Mesendoderm (in vitro differentiated cells): ENCODE data around the gene COLEC11.
A peak's percentile ranks its signal among the peaks of the same experiment; 100 is the strongest.

Experiments
- DNase-seq: peaks from one replicate; pipeline ENCODE4 v3.0.0; 2013
- H2AK5ac ChIP-seq: 2 replicates; pipeline ENCODE4 v1.6.1; 2013; ENCODE audit warnings: low read length, inconsistent platforms
- H2BK120ac ChIP-seq: 2 replicates; pipeline ENCODE4 v1.6.1; 2013; ENCODE audit warnings: low read depth, mild to moderate bottlenecking, low read length, moderate library complexity, mixed read lengths
- H2BK15ac ChIP-seq: replicated peaks from 2 replicates; pipeline ENCODE4 v1.6.1; 2013; ENCODE audit warnings: low read depth, mild to moderate bottlenecking, moderate library complexity
- H2BK5ac ChIP-seq: 2 replicates; pipeline ENCODE4 v1.6.1; 2013; ENCODE audit warnings: low read length, inconsistent platforms
- H3K18ac ChIP-seq: 2 replicates; pipeline ENCODE4 v1.6.1; 2013; ENCODE audit warnings: mild to moderate bottlenecking, low read length, mixed read lengths
- H3K23ac ChIP-seq: one replicate; pipeline ENCODE4 v1.6.1; 2013; ENCODE audit warnings: low read length
- H3K27ac ChIP-seq: 2 replicates; pipeline ENCODE4 v1.5.1; 2013; ENCODE audit warnings: low read depth, mild to moderate bottlenecking, inconsistent platforms, low read length, moderate library complexity
- H3K27me3 ChIP-seq: 2 replicates; pipeline ENCODE4 v1.6.1; 2013; ENCODE audit warnings: low read length, control low read depth, mild to moderate bottlenecking, inconsistent platforms; ENCODE audit not compliant: insufficient read depth, poor library complexity
- H3K36me3 ChIP-seq: 2 replicates; pipeline ENCODE4 v1.6.1; 2013; ENCODE audit warnings: low read length, inconsistent platforms; ENCODE audit not compliant: control insufficient read depth, insufficient read depth
- H3K4ac ChIP-seq: one replicate; pipeline ENCODE4 v1.6.1; 2013; ENCODE audit warnings: low read depth, mild to moderate bottlenecking, low read length, moderate library complexity
- H3K4me1 ChIP-seq: 2 replicates; pipeline ENCODE4 v1.6.1; 2013; ENCODE audit warnings: low read depth, low read length, inconsistent platforms; ENCODE audit not compliant: control insufficient read depth
- H3K4me2 ChIP-seq: 2 replicates; pipeline ENCODE4 v1.6.1; 2013; ENCODE audit warnings: low read length
- H3K4me3 ChIP-seq: 2 replicates; pipeline ENCODE4 v1.5.1; 2013; ENCODE audit warnings: mild to moderate bottlenecking, low read length
- H3K56ac ChIP-seq: one replicate; pipeline ENCODE4 v1.6.1; 2013; ENCODE audit warnings: low read length
- H3K79me1 ChIP-seq: 2 replicates; pipeline ENCODE4 v1.6.1; 2013; ENCODE audit warnings: low read length, inconsistent platforms
- H3K79me2 ChIP-seq: 2 replicates; pipeline ENCODE4 v1.6.1; 2013; ENCODE audit warnings: mild to moderate bottlenecking, low read length; ENCODE audit not compliant: control insufficient read depth, insufficient read depth
- H3K9ac ChIP-seq: 2 replicates; pipeline ENCODE4 v1.6.1; 2013; ENCODE audit warnings: low read length, inconsistent platforms
- H4K5ac ChIP-seq: one replicate; pipeline ENCODE4 v1.6.1; 2013; ENCODE audit warnings: low read length
- H4K8ac ChIP-seq: one replicate; pipeline ENCODE4 v1.6.1; 2013; ENCODE audit warnings: low read depth, mild to moderate bottlenecking, control low read depth, low read length, moderate library complexity
- WGBS: extraction: QIAGEN DNeasy Blood & Tissue Kit; methylation state at CpG from one replicate; pipeline ENCODE4 v1.1.7; 2013; ENCODE audit warnings: low lambda C conversion rate, missing lambda C conversion rate; ENCODE audit not compliant: insufficient coverage; ENCODE audit errors: extremely low coverage; 5-methylcytosine and 5-hydroxymethylcytosine counted together

COLEC11 gene

GRCh38 chr2:3649581-3649980, 54.7 kb downstream of the COLEC11 start:
- Histone ChIP-seq H2BK120ac (no peak overlapping the region), H3K27me3 (no peaks in the 10 kb centered on the region), H3K4me2 (no peak overlapping the region), H3K56ac (no peak overlapping the region), H3K4me3 (no peak overlapping the region), H3K4ac (no peak overlapping the region), H2BK15ac (no peak overlapping the region), H3K23ac (no peak overlapping the region), H3K4me1 (no peaks in the 10 kb centered on the region), H2AK5ac (no peak overlapping the region), H3K9ac (no peak overlapping the region), H3K18ac (no peak overlapping the region), H2BK5ac (no peak overlapping the region), H3K27ac (no peak overlapping the region), H3K79me2 (no peaks in the 10 kb centered on the region), H3K79me1 (no peaks in the 10 kb centered on the region), H4K8ac (no peak overlapping the region), H3K36me3 (no peaks in the 10 kb centered on the region), H4K5ac (no peak overlapping the region)
- WGBS = no CpG with 5 or more reads among the region's 16 CpGs
- DNase-seq = no peak

- no peak overlapping the region for H4K5ac ChIP-seq
- H3K56ac ChIP-seq = peak overlapping the region; percentile 42
- H3K4me3 ChIP-seq = no peak overlapping the region
- no peak overlapping the region for H2AK5ac ChIP-seq
- no peak overlapping the region for H2BK120ac ChIP-seq
- H3K9ac ChIP-seq = no peak overlapping the region
- H2BK5ac ChIP-seq = no peak overlapping the region
- H3K18ac ChIP-seq = no peak overlapping the region
- no peak overlapping the region for H3K23ac ChIP-seq
- H3K79me1 ChIP-seq = no peaks in the 10 kb centered on the region
- no CpG with 5 or more reads among the region's 20 CpGs for WGBS
- no peaks in the 10 kb centered on the region for H3K27me3 ChIP-seq
- no peaks in the 10 kb centered on the region for H3K4me1 ChIP-seq
- DNase-seq = no peak
- H3K27ac ChIP-seq = no peak overlapping the region
- no peak overlapping the region for H2BK15ac ChIP-seq
- no peak overlapping the region for H3K4me2 ChIP-seq
- no peaks in the 10 kb centered on the region for H3K36me3 ChIP-seq
- H3K4ac ChIP-seq = no peak overlapping the region
- no peak overlapping the region for H4K8ac ChIP-seq
- no peaks in the 10 kb centered on the region for H3K79me2 ChIP-seq
These were observed 55.4 kb downstream of the COLEC11 start for GRCh38 chr2:3650140-3650920.

GRCh38 chr2:3651691-3652648, 57.1 kb downstream of the COLEC11 start:
- Histone ChIP-seq H3K4ac (no peak overlapping the region), H4K8ac (no peak overlapping the region), H2BK5ac (no peak overlapping the region), H2AK5ac (no peak overlapping the region), H4K5ac (no peak overlapping the region), H3K36me3 (no peaks in the 10 kb centered on the region), H3K4me3 (no peak overlapping the region), H3K27ac (peak overlapping the region; percentile 7), H3K56ac (peak overlapping the region; percentile 80), H3K79me1 (no peaks in the 10 kb centered on the region), H3K23ac (no peak overlapping the region), H3K4me2 (peak overlapping the region; percentile 34), H3K9ac (peak overlapping the region; percentile 53), H2BK120ac (no peak overlapping the region), H3K4me1 (no peaks in the 10 kb centered on the region), H3K27me3 (no peaks in the 10 kb centered on the region), H3K18ac (no peak overlapping the region), H3K79me2 (no peaks in the 10 kb centered on the region), H2BK15ac (no peak overlapping the region)
- DNase-seq = peak; percentile 87
- WGBS = no CpG with 5 or more reads among the region's 45 CpGs

- H3K9ac ChIP-seq = no peak overlapping the region
- no peaks in the 10 kb centered on the region for H3K4me1 ChIP-seq
These were observed 58.1 kb downstream of the COLEC11 start for GRCh38 chr2:3652896-3653625.

GRCh38 chr2:3654011-3654410, 59.1 kb downstream of the COLEC11 start:
- no peak overlapping the region for H2BK5ac ChIP-seq
- no peak overlapping the region for H3K4me3 ChIP-seq
- no peak overlapping the region for H3K23ac ChIP-seq
- no peak overlapping the region for H3K9ac ChIP-seq
- no peaks in the 10 kb centered on the region for H3K36me3 ChIP-seq
- no CpG with 5 or more reads among the region's 10 CpGs for WGBS
- no peaks in the 10 kb centered on the region for H3K27me3 ChIP-seq
- no peak overlapping the region for H3K27ac ChIP-seq
- no peak overlapping the region for H3K56ac ChIP-seq
- H3K4ac ChIP-seq = no peak overlapping the region
- no peak overlapping the region for H4K5ac ChIP-seq
- no peak overlapping the region for H2BK15ac ChIP-seq
- H2BK120ac ChIP-seq = no peak overlapping the region
- no peak overlapping the region for H3K18ac ChIP-seq
- H3K79me2 ChIP-seq = no peaks in the 10 kb centered on the region
- no peak for DNase-seq
- H3K4me2 ChIP-seq = no peak overlapping the region
- no peaks in the 10 kb centered on the region for H3K4me1 ChIP-seq
- H3K79me1 ChIP-seq = no peaks in the 10 kb centered on the region
- H4K8ac ChIP-seq = no peak overlapping the region
- no peak overlapping the region for H2AK5ac ChIP-seq

More at GRCh38 chr2:3652896-3653625, 58.1 kb downstream of the COLEC11 start:
- Histone ChIP-seq H3K36me3 (no peaks in the 10 kb centered on the region), H3K18ac (no peak overlapping the region), H3K4ac (no peak overlapping the region), H4K5ac (no peak overlapping the region), H3K79me2 (no peaks in the 10 kb centered on the region), H3K56ac (no peak overlapping the region), H3K23ac (no peak overlapping the region), H3K4me2 (no peak overlapping the region), H3K4me3 (no peak overlapping the region), H2BK15ac (no peak overlapping the region), H3K79me1 (no peaks in the 10 kb centered on the region), H2BK120ac (no peak overlapping the region), H3K27me3 (no peaks in the 10 kb centered on the region), H2AK5ac (no peak overlapping the region), H2BK5ac (no peak overlapping the region), H4K8ac (no peak overlapping the region), H3K27ac (no peak overlapping the region)
- WGBS = no CpG with 5 or more reads among the region's 9 CpGs
- DNase-seq = no peak
